Tibial nerve (tissue), 4 donors: ENCODE measurements around the gene TCF7. TPM values are rescaled to one million over a fixed set of nuclear protein-coding genes. Genes with fewer than 3 reads are reported as not detected.

Experiments used
- DNase-seq, 2 donors: peaks; one replicate each; pipeline ENCODE4 v3.0.0-alpha.2; 2019; ENCODE audit warnings: low spot score in 2 of 2
- H3K27ac ChIP-seq, 4 donors: fragments of 200-600 bp; sonication (generic) in 3 of 4; one replicate each; pipeline ENCODE4 v1.5.1; 2017 to 2019; ENCODE audit warnings: mild to moderate bottlenecking in 1 of 4
- H3K27me3 ChIP-seq, 2 donors: fragments of 200-600 bp; sonication (generic) in 1 of 2; one replicate each; pipeline versions ENCODE4 v1.5.1 to v1.6.0; 2017 to 2019
- H3K36me3 ChIP-seq, 3 donors: fragments of 200-600 bp; sonication (generic); one replicate each; pipeline ENCODE4 v1.5.1; 2018 to 2019
- H3K4me1 ChIP-seq, 4 donors: fragments of 200-600 bp; sonication (generic) in 3 of 4; one replicate each; pipeline ENCODE4 v1.5.1; 2017 to 2019
- H3K4me3 ChIP-seq, 4 donors: fragments of 200-600 bp; sonication (generic) in 3 of 4; one replicate each; pipeline ENCODE4 v1.5.1; 2017 to 2019; ENCODE audit warnings: mild to moderate bottlenecking in 1 of 4, moderate library complexity in 1 of 4
- H3K9me3 ChIP-seq, 4 donors: fragments of 200-600 bp; sonication (generic) in 3 of 4; one replicate each; pipeline ENCODE4 v1.5.1; 2017 to 2019
- CTCF ChIP-seq, 5 experiments: fragments of 200-600 bp in 3 of 5; fragments of 450-650 bp in 2 of 5; sonication (generic) in 3 of 5; IDR thresholded peaks; one replicate each; pipeline ENCODE4 v1.5.1; 2016 to 2019; ENCODE audit warnings: antibody characterized with exemption in 5 of 5, mild to moderate bottlenecking in 3 of 5, moderate library complexity in 2 of 5
- EP300 ChIP-seq, 2 donors: sonication (generic); formaldehyde crosslinking; IDR thresholded peaks; one replicate each; pipeline ENCODE4 v1.6.1; 2017; ENCODE audit warnings: antibody characterized with exemption in 2 of 2, mild to moderate bottlenecking in 1 of 2
- POLR2A ChIP-seq, 2 donors: fragments of 450-650 bp; IDR thresholded peaks; one replicate each; pipeline ENCODE4 v1.6.1; 2017; ENCODE audit warnings: antibody characterized with exemption in 2 of 2, mild to moderate bottlenecking in 2 of 2, moderate library complexity in 2 of 2
- WGBS, 2 donors: methylation state at CpG; one replicate each; pipeline ENCODE4 v1.1.5; 2018; 5-methylcytosine and 5-hydroxymethylcytosine counted together
- total RNA-seq, 4 donors: library from RNA; depleted of rRNA; stranded (reverse); fragments of >200 nt; gene quantifications; one replicate each; pipeline ENCODE4 v1.1.0, GENCODE V29; 2016

The TCF7 gene
- total RNA-seq, 4 donors from 2014 or later = 2.5 to 13.2 (median 6.6) TPM

- H3K27me3 ChIP-seq = no peaks in the 10 kb centered on the region
- H3K36me3 ChIP-seq = no peaks in the 10 kb centered on the region
- H3K9me3 ChIP-seq = no peaks in the 10 kb centered on the region
- no peak overlapping the region for H3K27ac ChIP-seq
- 86 to 90% methylated on average over 8 to 10 of the region's 11 CpGs for WGBS, 2 donors
- no peak overlapping the region for H3K4me3 ChIP-seq
- no peak for DNase-seq
- no peak for TF ChIP-seq CTCF (IDR thresholded peaks at IDR 0.05)
- no peak for TF ChIP-seq POLR2A (IDR thresholded peaks at IDR 0.05)
- no peak for TF ChIP-seq EP300 (IDR thresholded peaks at IDR 0.05)
- H3K4me1 ChIP-seq = peaks cover 0 to 27% (median 21%) of the 10 kb centered on the region in 4 donors
Measured at GRCh38 chr5:134103998-134104654, 10.4 kb upstream of the TCF7 start.

- H3K4me1 ChIP-seq = peaks cover 0 to 4% (median 0%) of the 10 kb centered on the region in 4 donors
- TF ChIP-seq POLR2A (IDR thresholded peaks at IDR 0.05) (no peak), CTCF (IDR thresholded peaks at IDR 0.05) (no peak), EP300 (IDR thresholded peaks at IDR 0.05) (no peak)
Measured at GRCh38 chr5:134106991-134107701, 7.3 kb upstream of the TCF7 start.

DNA sequence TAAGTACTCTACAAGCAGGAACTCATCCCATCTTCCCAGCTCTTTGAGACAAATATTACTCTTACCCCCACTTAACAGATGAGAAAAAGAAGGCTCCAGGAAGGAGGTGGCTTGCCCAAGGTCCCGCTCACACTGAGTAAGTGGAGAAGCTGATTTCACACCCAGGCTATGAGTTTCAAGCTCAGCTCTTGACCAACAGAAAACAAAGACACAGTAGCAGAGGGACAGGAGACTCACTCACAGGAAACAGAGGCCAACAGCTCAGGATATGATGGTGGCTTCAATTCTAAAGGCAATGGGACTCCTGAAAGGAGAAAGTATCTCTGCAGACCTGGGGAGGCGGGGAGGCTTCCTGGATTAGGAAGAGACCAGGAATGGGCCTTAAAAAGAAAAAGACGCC lies 6.7 kb upstream of the TCF7 start:
- Histone ChIP-seq H3K4me3 (no peak overlapping the region), H3K36me3 (no peaks in the 10 kb centered on the region), H3K4me1 (peaks cover 0 to 7% (median under 1%) of the 10 kb centered on the region in 4 donors), H3K27me3 (peaks cover 0 to 1% of the 10 kb centered on the region in 2 donors), H3K9me3 (no peaks in the 10 kb centered on the region), H3K27ac (no peak overlapping the region)
- 93 to 96% methylated on average over 3 of the region's 3 CpGs for WGBS, 2 donors
- DNase-seq = no peak
- no peak for TF ChIP-seq CTCF (IDR thresholded peaks at IDR 0.05)
- no peak for TF ChIP-seq EP300 (IDR thresholded peaks at IDR 0.05)
- no peak for TF ChIP-seq POLR2A (IDR thresholded peaks at IDR 0.05)

More at GRCh38 chr5:134106991-134107701, 7.3 kb upstream of the TCF7 start:
- WGBS, 2 donors = 81 to 85% methylated on average over 7 to 9 of the region's 10 CpGs
- no peak for DNase-seq
- Histone ChIP-seq H3K27me3 (no peaks in the 10 kb centered on the region), H3K4me3 (no peak overlapping the region), H3K9me3 (no peaks in the 10 kb centered on the region), H3K36me3 (no peaks in the 10 kb centered on the region), H3K27ac (no peak overlapping the region)

DNA sequence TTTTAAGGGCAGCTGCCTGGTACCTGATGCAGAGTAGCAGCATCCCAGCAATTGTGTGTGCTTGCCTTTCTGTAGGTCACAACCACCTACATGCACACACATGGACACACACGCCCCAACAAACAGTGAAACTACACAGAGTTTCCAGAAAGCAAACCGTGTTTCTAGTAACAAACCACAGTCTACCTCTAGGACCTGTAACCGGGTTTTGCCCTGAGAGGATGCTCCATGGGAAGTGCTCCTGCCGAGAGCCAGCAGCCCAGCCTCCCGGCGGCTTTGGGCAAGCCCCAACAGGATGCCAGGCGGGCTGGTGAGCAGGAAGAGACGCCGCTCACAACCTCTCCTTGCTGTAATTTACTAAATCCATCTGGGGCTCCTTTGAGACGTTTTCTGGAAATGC lies 4.1 kb upstream of the TCF7 start:
- Histone ChIP-seq H3K27ac (no peak overlapping the region), H3K27me3 (peaks cover 0 to 5% of the 10 kb centered on the region in 2 donors), H3K4me1 (peaks cover 0 to 26% (median 10%) of the 10 kb centered on the region in 4 donors), H3K36me3 (no peaks in the 10 kb centered on the region), H3K9me3 (no peaks in the 10 kb centered on the region), H3K4me3 (no peak overlapping the region)
- no peak for TF ChIP-seq EP300 (IDR thresholded peaks at IDR 0.05)
- no peak for TF ChIP-seq POLR2A (IDR thresholded peaks at IDR 0.05)
- no peak for TF ChIP-seq CTCF (IDR thresholded peaks at IDR 0.05)
- DNase-seq = no peak
- 66 to 75% methylated on average over 8 to 10 of the region's 10 CpGs for whole genome bisulfite sequencing, 2 donors
